ENCODE results near the gene ZRANB1.

DNA sequence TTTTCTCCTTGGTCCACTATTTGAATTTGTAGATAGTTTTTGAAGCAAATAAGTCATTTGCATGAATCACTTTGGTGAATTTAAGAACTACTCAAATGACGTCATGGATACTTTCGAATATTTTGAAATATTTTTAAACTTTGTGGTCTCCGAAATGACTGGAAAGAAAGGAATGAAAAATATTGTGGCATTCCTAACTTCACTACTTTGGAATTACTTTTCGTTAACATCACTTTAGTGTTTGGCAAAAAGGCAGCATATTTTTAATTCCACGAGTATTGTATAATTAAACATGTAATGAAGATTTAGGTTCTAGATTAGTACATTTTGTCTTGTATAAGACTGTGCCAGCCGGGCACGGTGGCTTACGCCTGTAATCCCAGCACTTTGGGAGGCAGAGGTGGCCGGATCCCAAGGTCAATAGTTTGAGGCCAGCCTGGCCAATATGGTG, 35.3 kb upstream of the ZRANB1 start:
- TF ChIP-seq SP1 (IDR thresholded peaks at IDR 0.05) (no peak), FOXA1 (IDR thresholded peaks at IDR 0.05) (no peak), FOXK2 (IDR thresholded peaks at IDR 0.05) (no peak), LEF1 (IDR thresholded peaks at IDR 0.05; ENCODE audit: borderline replicate concordance) (no peak), HDGF (IDR thresholded peaks at IDR 0.05; ENCODE audit: borderline replicate concordance) (no peak), ARNT (IDR thresholded peaks at IDR 0.05) (no peak), NFRKB (IDR thresholded peaks at IDR 0.05) (no peak), BHLHE40 (IDR thresholded peaks at IDR 0.05; ENCODE audit: borderline replicate concordance) (no peak), FOXM1 (IDR thresholded peaks at IDR 0.05; ENCODE audit: borderline replicate concordance) (no peak)
